H9 (cell line): ENCODE measurements around the gene KCNIP3. TPM values are rescaled to one million over a fixed set of nuclear protein-coding genes. Genes with fewer than 3 reads are reported as not detected.

ENCODE experiments used
- DNase-seq: peaks from one replicate; pipeline ENCODE4 v3.0.0-alpha.2; 2017
- H2AFZ ChIP-seq: one replicate; pipeline ENCODE4 v1.6.1; 2013; ENCODE audit warnings: mild to moderate bottlenecking, low read length, control low read depth, moderate library complexity
- H2AK5ac ChIP-seq: 2 replicates; pipeline ENCODE4 v1.6.1; 2013; ENCODE audit warnings: low read length, control low read depth, mixed read lengths; ENCODE audit not compliant: insufficient read length
- H2BK120ac ChIP-seq: one replicate; pipeline ENCODE4 v1.6.1; 2013; ENCODE audit warnings: low read depth, mild to moderate bottlenecking, low read length, control low read depth, inconsistent platforms; ENCODE audit not compliant: poor library complexity, severe bottlenecking
- H2BK12ac ChIP-seq: 2 replicates; pipeline ENCODE4 v1.6.1; 2013; ENCODE audit warnings: low read length, control low read depth, mixed read lengths, low read depth; ENCODE audit not compliant: insufficient read length
- H2BK15ac ChIP-seq: 2 replicates; pipeline ENCODE4 v1.6.1; 2013; ENCODE audit warnings: low read depth, low read length, control low read depth
- H2BK20ac ChIP-seq: one replicate; pipeline ENCODE4 v1.6.1; 2013; ENCODE audit warnings: low read depth, mild to moderate bottlenecking, low read length, control low read depth, inconsistent platforms; ENCODE audit not compliant: poor library complexity, severe bottlenecking
- H2BK5ac ChIP-seq: 2 replicates; pipeline ENCODE4 v1.6.1; 2013; ENCODE audit warnings: low read length, control low read depth, mixed read lengths; ENCODE audit not compliant: insufficient read length
- H3K14ac ChIP-seq: 2 replicates; pipeline ENCODE4 v1.6.1; 2013; ENCODE audit warnings: low read length, control low read depth; ENCODE audit not compliant: insufficient read depth
- H3K18ac ChIP-seq: 2 replicates; pipeline ENCODE4 v1.6.1; 2013; ENCODE audit warnings: low read depth, mild to moderate bottlenecking, mixed read lengths, low read length, control low read depth; ENCODE audit not compliant: insufficient read length
- H3K23ac ChIP-seq: 2 replicates; pipeline ENCODE4 v1.6.1; 2013; ENCODE audit warnings: low read length, control low read depth, mixed read lengths, low read depth; ENCODE audit not compliant: insufficient read length
- H3K23me2 ChIP-seq: 2 replicates; pipeline ENCODE4 v1.6.1; 2013; ENCODE audit warnings: low read depth, mild to moderate bottlenecking, mixed read lengths, low read length, control low read depth; ENCODE audit not compliant: insufficient read length, poor library complexity, severe bottlenecking
- H3K27ac ChIP-seq: 2 replicates; pipeline ENCODE4 v1.5.1; 2013; ENCODE audit warnings: low read length, control low read depth, mixed read lengths, low read depth; ENCODE audit not compliant: insufficient read length
- H3K27me3 ChIP-seq: 2 replicates; pipeline ENCODE4 v1.6.1; 2013; ENCODE audit warnings: low read length, control low read depth, inconsistent platforms; ENCODE audit not compliant: insufficient read depth
- H3K4ac ChIP-seq: 2 replicates; pipeline ENCODE4 v1.6.1; 2013; ENCODE audit warnings: low read depth, mild to moderate bottlenecking, control low read depth, inconsistent platforms, low read length, moderate library complexity
- H3K4me1 ChIP-seq: 2 replicates; pipeline ENCODE4 v1.6.1; 2013; ENCODE audit warnings: low read length, control low read depth, inconsistent platforms; ENCODE audit not compliant: insufficient read depth
- H3K4me2 ChIP-seq: 2 replicates; pipeline ENCODE4 v1.6.1; 2013; ENCODE audit warnings: low read length, control low read depth, mixed read lengths; ENCODE audit not compliant: insufficient read length, insufficient read depth
- H3K56ac ChIP-seq: 2 replicates; pipeline ENCODE4 v1.6.1; 2013; ENCODE audit warnings: low read depth, mild to moderate bottlenecking, mixed read lengths, low read length, control low read depth; ENCODE audit not compliant: insufficient read length
- H3K79me1 ChIP-seq: 2 replicates; pipeline ENCODE4 v1.6.1; 2013; ENCODE audit warnings: low read depth, mild to moderate bottlenecking, moderate library complexity, low read length, control low read depth, inconsistent platforms; ENCODE audit not compliant: insufficient read depth, poor library complexity, severe bottlenecking
- H3K79me2 ChIP-seq: 2 replicates; pipeline ENCODE4 v1.6.1; 2013; ENCODE audit warnings: low read length, control low read depth, inconsistent platforms; ENCODE audit not compliant: insufficient read depth
- H3K9ac ChIP-seq: 2 replicates; pipeline ENCODE4 v1.6.1; 2013; ENCODE audit warnings: low read length, control low read depth, mixed read lengths; ENCODE audit not compliant: insufficient read length; ENCODE audit errors: extremely low read depth
- H3K9me3 ChIP-seq: one replicate; pipeline ENCODE4 v1.6.1; 2013; ENCODE audit warnings: low read depth, low read length, inconsistent platforms; ENCODE audit not compliant: control insufficient read depth
- H3T11ph ChIP-seq: one replicate; pipeline ENCODE4 v1.6.1; 2013; ENCODE audit warnings: mild to moderate bottlenecking, low read length, control low read depth, inconsistent platforms
- H4K20me1 ChIP-seq: one replicate; pipeline ENCODE4 v1.6.1; 2013; ENCODE audit not compliant: control insufficient read depth, insufficient read length, insufficient read depth
- H4K5ac ChIP-seq: 2 replicates; pipeline ENCODE4 v1.6.1; 2013; ENCODE audit warnings: low read depth, mild to moderate bottlenecking, mixed read lengths, low read length, control low read depth; ENCODE audit not compliant: insufficient read length
- H4K8ac ChIP-seq: replicated peaks from 2 replicates; pipeline ENCODE4 v1.6.1; 2013; ENCODE audit warnings: low read length, control low read depth, mixed read lengths, low read depth; ENCODE audit not compliant: insufficient read length
- H4K91ac ChIP-seq: 2 replicates; pipeline ENCODE4 v1.6.1; 2013; ENCODE audit warnings: low read depth, mild to moderate bottlenecking, moderate library complexity, mixed read lengths, low read length, control low read depth; ENCODE audit not compliant: insufficient read length
- H3K27ac Mint-ChIP-seq, 3 experiments: 2 replicates in 2 of 3; 3 replicates in 1 of 3; pipeline ENCODE4 v1.8.0; 2020 to 2021; ENCODE audit warnings: mixed read lengths in 3 of 3, mild to moderate bottlenecking in 1 of 3, moderate library complexity in 1 of 3
- H3K27me3 Mint-ChIP-seq: 2 replicates; pipeline ENCODE4 v1.8.0; 2021; ENCODE audit warnings: low read depth, mild to moderate bottlenecking, moderate library complexity, mixed read lengths
- H3K36me3 Mint-ChIP-seq, 3 experiments: 2 replicates in 2 of 3; 3 replicates in 1 of 3; pipeline ENCODE4 v1.8.0; 2020 to 2021; ENCODE audit warnings: low read depth in 3 of 3, mixed read lengths in 3 of 3; ENCODE audit not compliant: insufficient read depth in 1 of 3
- H3K4me1 Mint-ChIP-seq, 2 experiments: 2 replicates each; pipeline ENCODE4 v1.8.0; 2020; ENCODE audit warnings: mixed read lengths in 2 of 2
- H3K4me3 Mint-ChIP-seq, 2 experiments: 2 replicates in 1 of 2; 3 replicates in 1 of 2; pipeline ENCODE4 v1.8.0; 2020 to 2021; ENCODE audit warnings: mild to moderate bottlenecking in 2 of 2, mixed read lengths in 2 of 2, moderate library complexity in 1 of 2
- H3K9me3 Mint-ChIP-seq, 2 experiments: 2 replicates in 1 of 2; 3 replicates in 1 of 2; pipeline ENCODE4 v1.8.0; 2020; ENCODE audit warnings: mild to moderate bottlenecking in 2 of 2, mixed read lengths in 2 of 2, moderate library complexity in 1 of 2
- WGBS: extraction: QIAGEN DNeasy Blood & Tissue Kit; methylation state at CpG from one replicate; pipeline ENCODE4 v1.1.7; 2013; ENCODE audit warnings: missing lambda C conversion rate, low lambda C conversion rate, mixed read lengths; ENCODE audit not compliant: insufficient read length; ENCODE audit errors: extremely low coverage; 5-methylcytosine and 5-hydroxymethylcytosine counted together
- total RNA-seq: library from RNA; stranded (reverse); gene quantifications from 2 replicates; pipeline ENCODE4 v1.2.1, GENCODE V29; 2021
- TF ChIP-seq, protein P1 (sequence below): fragments of 200-600 bp; sonication (generic); conservative IDR thresholded peaks from 3 replicates; pipeline ENCODE4 v1.8.0; 2021; ENCODE audit warnings: antibody characterized with exemption, mild to moderate bottlenecking

KCNIP3 gene
- total RNA-seq, 1 experiment from 2014 or later = 1.5 TPM

DNA sequence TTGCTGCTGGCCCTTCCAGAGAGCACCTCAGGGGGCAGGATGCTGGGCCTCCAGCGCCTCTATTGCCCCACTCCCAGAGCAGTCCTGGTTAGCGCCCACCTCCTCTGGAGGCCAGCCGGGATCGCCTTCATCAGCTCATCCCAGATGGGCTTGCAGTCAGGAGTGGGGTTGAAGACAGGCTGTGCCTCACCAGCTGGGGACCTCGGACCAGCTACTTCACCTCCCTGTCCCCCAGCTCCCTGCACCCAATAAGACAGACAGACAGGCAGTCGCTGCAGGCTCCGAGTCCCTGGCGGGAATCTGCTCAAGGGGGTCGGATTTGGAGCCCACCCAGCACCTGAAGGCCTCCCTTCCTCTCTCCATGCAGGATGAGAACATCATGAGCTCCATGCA, 86.5 kb downstream of the KCNIP3 start:
- Histone ChIP-seq H3K4me2 (no peak overlapping the region), H3K56ac (no peak overlapping the region), H3K4ac (no peak overlapping the region), H3K27me3 (no peaks in the 10 kb centered on the region), H3K14ac (no peak overlapping the region), H2BK15ac (no peak overlapping the region), H3K79me1 (no peaks in the 10 kb centered on the region), H2AK5ac (no peak overlapping the region), H3K9me3 (no peaks in the 10 kb centered on the region), H2BK120ac (no peak overlapping the region), H4K8ac (no peak overlapping the region), H3K23me2 (no peaks in the 10 kb centered on the region), H2BK20ac (no peak overlapping the region), H4K20me1 (no peaks in the 10 kb centered on the region), H3K9ac (no peak overlapping the region), H4K91ac (no peak overlapping the region), H3K27ac (no peak overlapping the region), H3K4me1 (no peaks in the 10 kb centered on the region), H3K23ac (no peak overlapping the region), H3K18ac (no peak overlapping the region), H2BK5ac (no peak overlapping the region), H4K5ac (no peak overlapping the region), H3T11ph (no peak overlapping the region), H2AFZ (no peak overlapping the region), H3K79me2 (no peaks in the 10 kb centered on the region), H2BK12ac (no peak overlapping the region)
- peaks cover 23% of the 10 kb centered on the region for H3K27me3 Mint-ChIP-seq
- DNase-seq = no peak
- peaks cover 7 to 14% of the 10 kb centered on the region in 2 experiments for H3K4me1 Mint-ChIP-seq
- H3K4me3 Mint-ChIP-seq = no peak overlapping the region
- TF ChIP-seq, protein P1, sequence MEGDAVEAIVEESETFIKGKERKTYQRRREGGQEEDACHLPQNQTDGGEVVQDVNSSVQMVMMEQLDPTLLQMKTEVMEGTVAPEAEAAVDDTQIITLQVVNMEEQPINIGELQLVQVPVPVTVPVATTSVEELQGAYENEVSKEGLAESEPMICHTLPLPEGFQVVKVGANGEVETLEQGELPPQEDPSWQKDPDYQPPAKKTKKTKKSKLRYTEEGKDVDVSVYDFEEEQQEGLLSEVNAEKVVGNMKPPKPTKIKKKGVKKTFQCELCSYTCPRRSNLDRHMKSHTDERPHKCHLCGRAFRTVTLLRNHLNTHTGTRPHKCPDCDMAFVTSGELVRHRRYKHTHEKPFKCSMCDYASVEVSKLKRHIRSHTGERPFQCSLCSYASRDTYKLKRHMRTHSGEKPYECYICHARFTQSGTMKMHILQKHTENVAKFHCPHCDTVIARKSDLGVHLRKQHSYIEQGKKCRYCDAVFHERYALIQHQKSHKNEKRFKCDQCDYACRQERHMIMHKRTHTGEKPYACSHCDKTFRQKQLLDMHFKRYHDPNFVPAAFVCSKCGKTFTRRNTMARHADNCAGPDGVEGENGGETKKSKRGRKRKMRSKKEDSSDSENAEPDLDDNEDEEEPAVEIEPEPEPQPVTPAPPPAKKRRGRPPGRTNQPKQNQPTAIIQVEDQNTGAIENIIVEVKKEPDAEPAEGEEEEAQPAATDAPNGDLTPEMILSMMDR = no peak
- no peaks in the 10 kb centered on the region for H3K36me3 Mint-ChIP-seq
- no peak overlapping the region for H3K27ac Mint-ChIP-seq
- no CpG with 5 or more reads among the region's 9 CpGs for WGBS
- no peaks in the 10 kb centered on the region for H3K9me3 Mint-ChIP-seq
